WTC11 (cell line): ENCODE results near the gene ING5. TPM values are rescaled to one million over a fixed set of nuclear protein-coding genes. Genes with fewer than 3 reads are reported as not detected.

Source experiments
- ATAC-seq: fragments of 200-7000 bp; cut with Tn5 transposase; 2 replicates; pipeline ENCODE4 v1.10.0; 2021; ENCODE audit warnings: mild to moderate bottlenecking, moderate library complexity
- CTCF ChIA-PET: fragments of 300-600 bp; sonication (Branson Sonifier 250); formaldehyde crosslinking; loops from one replicate; lab custom pipeline; 2021; ENCODE audit warnings: antibody characterized with exemption; lab: Charles Lee
- POLR2A ChIA-PET: fragments of 350-600 bp; sonication (Branson Sonifier 250); formaldehyde crosslinking; loops from one replicate; lab custom pipeline; 2021; ENCODE audit warnings: antibody characterized with exemption; lab: Charles Lee
- DNase-seq: peaks from one replicate; pipeline ENCODE4 v3.0.0; 2021; ENCODE audit warnings: low spot score
- H3K27ac Mint-ChIP-seq: 2 replicates; pipeline ENCODE4 v1.8.0; 2021; ENCODE audit warnings: mixed read lengths
- H3K27me3 Mint-ChIP-seq: 2 replicates; pipeline ENCODE4 v1.8.0; 2021; ENCODE audit warnings: low read depth, mild to moderate bottlenecking, moderate library complexity, mixed read lengths
- H3K36me3 Mint-ChIP-seq: 2 replicates; pipeline ENCODE4 v1.8.0; 2021; ENCODE audit warnings: mixed read lengths
- H3K4me1 Mint-ChIP-seq: 2 replicates; pipeline ENCODE4 v1.8.0; 2022; ENCODE audit warnings: mixed read lengths
- H3K4me3 Mint-ChIP-seq: 2 replicates; pipeline ENCODE4 v1.8.0; 2021; ENCODE audit warnings: mild to moderate bottlenecking, moderate library complexity, mixed read lengths
- H3K9me3 Mint-ChIP-seq: 2 replicates; pipeline ENCODE4 v1.8.0; 2021; ENCODE audit warnings: mixed read lengths
- ATF1 ChIP-seq: sonication (generic); formaldehyde crosslinking; IDR thresholded peaks from 2 replicates; pipeline ENCODE4 v1.8.1; 2023; ENCODE audit warnings: mild to moderate bottlenecking, moderate library complexity, missing genetic modification reagents
- ESRRA ChIP-seq: sonication (generic); formaldehyde crosslinking; IDR thresholded peaks from 2 replicates; pipeline ENCODE4 v1.8.1; 2022; ENCODE audit warnings: mild to moderate bottlenecking, missing genetic modification reagents, borderline replicate concordance
- GRHL2 ChIP-seq: fragments of 250-450 bp; sonication (Bioruptor Pico); IDR thresholded peaks from 2 replicates; pipeline ENCODE4 v1.8.0; 2022; ENCODE audit warnings: mild to moderate bottlenecking, moderate library complexity; ENCODE audit not compliant: insufficient replicate concordance, severe bottlenecking
- HMGA2 ChIP-seq: fragments of 250-450 bp; sonication (Bioruptor Pico); IDR thresholded peaks from 2 replicates; pipeline ENCODE4 v1.4.0; 2021; ENCODE audit warnings: mild to moderate bottlenecking, moderate library complexity
- NFATC4 ChIP-seq: fragments of 250-450 bp; sonication (Bioruptor Pico); IDR thresholded peaks from 2 replicates; pipeline ENCODE4 v1.9.0; 2021; ENCODE audit warnings: mild to moderate bottlenecking
- RORB ChIP-seq: fragments of 250-450 bp; sonication (Bioruptor Pico); IDR thresholded peaks from 2 replicates; pipeline ENCODE4 v1.9.0; 2021; ENCODE audit warnings: mild to moderate bottlenecking
- SMAD4 ChIP-seq: sonication (generic); formaldehyde crosslinking; IDR thresholded peaks from 2 replicates; pipeline ENCODE4 v1.8.0; 2022; ENCODE audit warnings: mild to moderate bottlenecking, missing genetic modification reagents
- TEAD4 ChIP-seq: sonication (generic); formaldehyde crosslinking; IDR thresholded peaks from 2 replicates; pipeline ENCODE4 v1.8.0; 2022; ENCODE audit warnings: mild to moderate bottlenecking, missing genetic modification reagents
- TP53 ChIP-seq: sonication (generic); formaldehyde crosslinking; IDR thresholded peaks from 2 replicates; pipeline ENCODE4 v1.8.1; 2023; ENCODE audit warnings: mild to moderate bottlenecking, missing genetic modification reagents
- ZNF138 ChIP-seq: sonication (generic); formaldehyde crosslinking; conservative IDR thresholded peaks from 2 replicates; pipeline ENCODE4 v1.8.1; 2022; ENCODE audit warnings: mild to moderate bottlenecking, moderate library complexity, missing genetic modification reagents
- ZNF263 ChIP-seq: sonication (generic); formaldehyde crosslinking; IDR thresholded peaks from 2 replicates; pipeline ENCODE4 v1.8.1; 2022; ENCODE audit warnings: low read depth, mild to moderate bottlenecking, moderate library complexity, missing genetic modification reagents
- ZNF396 ChIP-seq: fragments of 250-450 bp; sonication (Bioruptor Pico); IDR thresholded peaks from 2 replicates; pipeline ENCODE4 v1.8.0; 2021; ENCODE audit warnings: mild to moderate bottlenecking, moderate library complexity, borderline replicate concordance
- ZNF671 ChIP-seq: fragments of 250-450 bp; sonication (Bioruptor Pico); IDR thresholded peaks from 2 replicates; pipeline ENCODE4 v1.8.0; 2021; ENCODE audit warnings: mild to moderate bottlenecking
- total RNA-seq: library from RNA; stranded (reverse); gene quantifications from 3 replicates; pipeline ENCODE4 v1.2.3, GENCODE V29; 2021
- TF ChIP-seq, protein P1 (sequence below): sonication (generic); formaldehyde crosslinking; IDR thresholded peaks from 2 replicates; pipeline ENCODE4 v1.8.0; 2022; ENCODE audit warnings: mild to moderate bottlenecking, missing genetic modification reagents
- TF ChIP-seq, protein P2 (sequence below): fragments of 250-450 bp; sonication (Bioruptor Pico); conservative IDR thresholded peaks from 2 replicates; pipeline ENCODE4 v1.9.0; 2021; ENCODE audit warnings: mild to moderate bottlenecking
- TF ChIP-seq, protein P3 (sequence below): sonication (generic); formaldehyde crosslinking; IDR thresholded peaks from 2 replicates; pipeline ENCODE4 v1.8.0; 2022; ENCODE audit warnings: missing genetic modification reagents
- TF ChIP-seq, protein P4 (sequence below): sonication (generic); formaldehyde crosslinking; IDR thresholded peaks from 2 replicates; pipeline ENCODE4 v1.8.1; 2022; ENCODE audit warnings: mild to moderate bottlenecking, missing genetic modification reagents, moderate library complexity, borderline replicate concordance
- TF ChIP-seq, protein P5 (sequence below): fragments of 250-450 bp; sonication (Bioruptor Pico); IDR thresholded peaks from 2 replicates; pipeline ENCODE4 v1.9.0; 2021; ENCODE audit warnings: mild to moderate bottlenecking
- TF ChIP-seq, protein P6 (sequence below): fragments of 250-450 bp; sonication (Bioruptor Pico); IDR thresholded peaks from 2 replicates; pipeline ENCODE4 v2.1.2; 2022; ENCODE audit warnings: mild to moderate bottlenecking, moderate library complexity
- TF ChIP-seq, protein P7 (sequence below): sonication (generic); formaldehyde crosslinking; IDR thresholded peaks from 2 replicates; pipeline ENCODE4 v1.8.0; 2022; ENCODE audit warnings: mild to moderate bottlenecking, missing genetic modification reagents

ING5 gene
- total RNA-seq, 1 experiment from 2014 or later = 43.1 TPM

DNA sequence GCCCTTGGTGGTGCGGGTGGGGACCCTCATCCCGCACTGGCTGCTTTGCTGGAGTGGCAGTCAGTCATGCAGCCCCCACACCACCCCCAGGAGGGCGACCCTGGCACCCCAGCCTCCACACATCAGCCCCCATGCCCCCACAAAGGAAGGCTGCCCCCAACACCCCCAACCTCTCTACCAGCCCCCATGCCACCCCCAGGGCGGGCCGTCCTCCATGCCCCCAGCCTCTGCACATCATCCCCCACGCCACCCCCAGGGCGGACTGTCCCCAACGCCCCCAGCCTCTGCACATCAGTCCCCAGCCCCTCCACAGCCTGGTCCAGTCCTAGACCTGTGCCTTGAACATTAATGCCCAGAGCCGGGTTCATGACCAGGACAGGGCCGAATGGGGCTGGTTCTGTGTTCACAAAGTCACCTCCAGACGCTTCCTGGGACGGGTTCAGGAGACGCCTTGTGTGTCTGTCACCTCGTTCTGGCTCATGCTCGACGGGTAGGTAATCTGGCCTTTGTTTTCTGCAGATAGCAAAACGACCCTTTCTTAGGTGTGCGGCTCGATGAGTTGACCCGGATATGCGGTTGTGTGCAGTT lies 50.9 kb downstream of the ING5 start (continued):
- TF ChIP-seq ZNF263 (no peak), GRHL2 (no peak), ZNF138 (no peak), ZNF671 (CRISPR knock-in tag) (no peak)
- TF ChIP-seq, protein P1, sequence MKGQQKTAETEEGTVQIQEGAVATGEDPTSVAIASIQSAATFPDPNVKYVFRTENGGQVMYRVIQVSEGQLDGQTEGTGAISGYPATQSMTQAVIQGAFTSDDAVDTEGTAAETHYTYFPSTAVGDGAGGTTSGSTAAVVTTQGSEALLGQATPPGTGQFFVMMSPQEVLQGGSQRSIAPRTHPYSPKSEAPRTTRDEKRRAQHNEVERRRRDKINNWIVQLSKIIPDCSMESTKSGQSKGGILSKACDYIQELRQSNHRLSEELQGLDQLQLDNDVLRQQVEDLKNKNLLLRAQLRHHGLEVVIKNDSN (CRISPR knock-in tag) = no peak
- TF ChIP-seq, protein P2, sequence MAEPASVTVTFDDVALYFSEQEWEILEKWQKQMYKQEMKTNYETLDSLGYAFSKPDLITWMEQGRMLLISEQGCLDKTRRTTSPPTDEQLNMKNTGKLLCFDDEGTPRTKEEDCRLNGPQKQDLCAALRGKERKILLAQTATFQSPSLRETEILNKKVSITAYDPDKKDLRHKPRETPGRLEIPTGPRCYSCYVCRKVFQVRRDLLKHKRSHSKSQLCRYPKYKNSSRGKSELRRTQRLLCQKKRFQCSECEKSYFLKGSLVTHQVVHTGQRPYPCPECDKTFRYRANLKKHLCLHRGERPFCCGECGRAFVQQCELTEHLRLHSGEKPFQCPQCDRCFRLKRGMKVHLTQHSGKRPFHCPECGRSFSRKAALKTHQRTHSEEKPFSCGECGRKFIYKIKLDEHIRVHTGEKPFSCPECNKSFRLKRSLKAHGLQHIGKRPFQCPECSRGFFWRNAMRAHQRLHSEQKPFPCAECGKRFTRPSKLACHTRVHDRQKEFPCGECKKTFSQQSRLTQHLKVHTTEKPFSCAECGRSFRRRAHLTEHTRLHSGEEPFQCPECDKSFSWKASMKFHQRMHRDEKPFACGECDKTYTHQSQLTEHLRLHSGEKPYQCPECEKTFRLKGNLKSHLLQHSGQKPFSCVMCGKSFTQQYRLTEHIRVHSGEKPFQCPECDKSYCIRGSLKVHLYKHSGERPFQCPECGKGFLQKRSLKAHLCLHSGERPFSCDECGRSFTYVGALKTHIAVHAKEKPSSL (CRISPR knock-in tag) = no peak
- TF ChIP-seq, protein P3, sequence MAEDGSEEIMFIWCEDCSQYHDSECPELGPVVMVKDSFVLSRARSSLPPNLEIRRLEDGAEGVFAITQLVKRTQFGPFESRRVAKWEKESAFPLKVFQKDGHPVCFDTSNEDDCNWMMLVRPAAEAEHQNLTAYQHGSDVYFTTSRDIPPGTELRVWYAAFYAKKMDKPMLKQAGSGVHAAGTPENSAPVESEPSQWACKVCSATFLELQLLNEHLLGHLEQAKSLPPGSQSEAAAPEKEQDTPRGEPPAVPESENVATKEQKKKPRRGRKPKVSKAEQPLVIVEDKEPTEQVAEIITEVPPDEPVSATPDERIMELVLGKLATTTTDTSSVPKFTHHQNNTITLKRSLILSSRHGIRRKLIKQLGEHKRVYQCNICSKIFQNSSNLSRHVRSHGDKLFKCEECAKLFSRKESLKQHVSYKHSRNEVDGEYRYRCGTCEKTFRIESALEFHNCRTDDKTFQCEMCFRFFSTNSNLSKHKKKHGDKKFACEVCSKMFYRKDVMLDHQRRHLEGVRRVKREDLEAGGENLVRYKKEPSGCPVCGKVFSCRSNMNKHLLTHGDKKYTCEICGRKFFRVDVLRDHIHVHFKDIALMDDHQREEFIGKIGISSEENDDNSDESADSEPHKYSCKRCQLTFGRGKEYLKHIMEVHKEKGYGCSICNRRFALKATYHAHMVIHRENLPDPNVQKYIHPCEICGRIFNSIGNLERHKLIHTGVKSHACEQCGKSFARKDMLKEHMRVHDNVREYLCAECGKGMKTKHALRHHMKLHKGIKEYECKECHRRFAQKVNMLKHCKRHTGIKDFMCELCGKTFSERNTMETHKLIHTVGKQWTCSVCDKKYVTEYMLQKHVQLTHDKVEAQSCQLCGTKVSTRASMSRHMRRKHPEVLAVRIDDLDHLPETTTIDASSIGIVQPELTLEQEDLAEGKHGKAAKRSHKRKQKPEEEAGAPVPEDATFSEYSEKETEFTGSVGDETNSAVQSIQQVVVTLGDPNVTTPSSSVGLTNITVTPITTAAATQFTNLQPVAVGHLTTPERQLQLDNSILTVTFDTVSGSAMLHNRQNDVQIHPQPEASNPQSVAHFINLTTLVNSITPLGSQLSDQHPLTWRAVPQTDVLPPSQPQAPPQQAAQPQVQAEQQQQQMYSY = no peak

DNA sequence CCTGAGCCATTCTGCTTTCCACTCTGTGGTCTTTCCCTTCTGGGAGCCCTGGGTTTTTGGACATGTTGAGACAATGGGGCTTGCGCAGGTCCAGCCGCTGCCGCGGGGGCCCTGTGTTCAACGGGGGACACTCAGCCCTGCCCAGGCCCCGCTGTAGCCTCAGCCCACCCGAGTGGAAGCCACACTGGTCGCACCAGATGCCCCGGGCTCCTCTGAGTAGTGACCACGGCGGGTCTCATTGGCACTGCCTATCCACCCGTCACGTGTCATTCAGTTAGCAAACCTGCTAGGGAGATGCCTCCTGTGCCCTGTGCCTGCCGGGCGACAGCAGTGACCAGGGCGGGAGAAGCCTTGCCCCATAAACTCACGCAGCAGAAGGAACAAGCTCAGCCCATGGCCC lies 51.7 kb downstream of the ING5 start:
- H3K27ac Mint-ChIP-seq = peak overlapping the region; percentile 82
- H3K4me1 Mint-ChIP-seq = no peaks in the 10 kb centered on the region
- no peaks in the 10 kb centered on the region for H3K9me3 Mint-ChIP-seq
- H3K36me3 Mint-ChIP-seq = peaks cover 9% of the 10 kb centered on the region; the same call in 1 of the 2 replicates
- H3K27me3 Mint-ChIP-seq = no peaks in the 10 kb centered on the region
- H3K4me3 Mint-ChIP-seq = no peak overlapping the region
- TF ChIP-seq, protein P4, sequence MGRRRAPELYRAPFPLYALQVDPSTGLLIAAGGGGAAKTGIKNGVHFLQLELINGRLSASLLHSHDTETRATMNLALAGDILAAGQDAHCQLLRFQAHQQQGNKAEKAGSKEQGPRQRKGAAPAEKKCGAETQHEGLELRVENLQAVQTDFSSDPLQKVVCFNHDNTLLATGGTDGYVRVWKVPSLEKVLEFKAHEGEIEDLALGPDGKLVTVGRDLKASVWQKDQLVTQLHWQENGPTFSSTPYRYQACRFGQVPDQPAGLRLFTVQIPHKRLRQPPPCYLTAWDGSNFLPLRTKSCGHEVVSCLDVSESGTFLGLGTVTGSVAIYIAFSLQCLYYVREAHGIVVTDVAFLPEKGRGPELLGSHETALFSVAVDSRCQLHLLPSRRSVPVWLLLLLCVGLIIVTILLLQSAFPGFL = no peak
- TF ChIP-seq ESRRA (CRISPR knock-in tag) = no peak
- no peak for TF ChIP-seq TEAD4 (CRISPR knock-in tag)
- TF ChIP-seq HMGA2 (CRISPR knock-in tag) = no peak
- ATAC-seq = no peak
- CTCF ChIA-PET = no interaction called here
- DNase-seq = no peak
- POLR2A ChIA-PET = no interaction called here

DNA sequence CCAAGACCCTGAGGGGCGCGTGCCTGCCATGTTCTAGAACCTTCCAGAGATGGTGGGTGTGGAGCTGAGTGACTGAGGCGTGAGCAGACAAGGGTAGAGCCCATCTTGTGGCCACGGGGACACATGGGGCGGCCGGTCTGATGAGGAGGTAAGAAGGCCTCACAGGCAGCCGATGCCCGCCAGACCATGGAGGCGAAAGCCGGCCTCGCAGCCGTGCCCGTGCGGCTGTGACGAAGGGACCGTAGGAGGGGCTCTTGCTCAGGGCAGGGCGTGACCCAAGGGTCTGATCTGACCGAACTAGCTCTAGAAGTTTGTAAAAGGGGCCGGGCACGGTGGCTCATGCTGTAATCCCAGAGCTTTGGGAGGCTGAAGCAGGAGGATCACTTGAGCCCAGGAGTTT lies 52.2 kb downstream of the ING5 start:
- Mint-ChIP-seq H3K27me3 (no peaks in the 10 kb centered on the region), H3K4me1 (no peaks in the 10 kb centered on the region), H3K4me3 (no peak overlapping the region), H3K27ac (peak overlapping the region; percentile 82), H3K36me3 (peaks cover 10% of the 10 kb centered on the region), H3K9me3 (no peaks in the 10 kb centered on the region)
- CTCF ChIA-PET = no interaction called here
- POLR2A ChIA-PET = no interaction called here
- DNase-seq (no peak), ATAC-seq (no peak)
- no peak for TF ChIP-seq TP53 (CRISPR knock-in tag)
- no peak for TF ChIP-seq ATF1 (CRISPR knock-in tag)
- TF ChIP-seq, protein P5, sequence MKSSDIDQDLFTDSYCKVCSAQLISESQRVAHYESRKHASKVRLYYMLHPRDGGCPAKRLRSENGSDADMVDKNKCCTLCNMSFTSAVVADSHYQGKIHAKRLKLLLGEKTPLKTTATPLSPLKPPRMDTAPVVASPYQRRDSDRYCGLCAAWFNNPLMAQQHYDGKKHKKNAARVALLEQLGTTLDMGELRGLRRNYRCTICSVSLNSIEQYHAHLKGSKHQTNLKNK = no peak
- TF ChIP-seq RORB (CRISPR knock-in tag) = no peak
- TF ChIP-seq, protein P6, sequence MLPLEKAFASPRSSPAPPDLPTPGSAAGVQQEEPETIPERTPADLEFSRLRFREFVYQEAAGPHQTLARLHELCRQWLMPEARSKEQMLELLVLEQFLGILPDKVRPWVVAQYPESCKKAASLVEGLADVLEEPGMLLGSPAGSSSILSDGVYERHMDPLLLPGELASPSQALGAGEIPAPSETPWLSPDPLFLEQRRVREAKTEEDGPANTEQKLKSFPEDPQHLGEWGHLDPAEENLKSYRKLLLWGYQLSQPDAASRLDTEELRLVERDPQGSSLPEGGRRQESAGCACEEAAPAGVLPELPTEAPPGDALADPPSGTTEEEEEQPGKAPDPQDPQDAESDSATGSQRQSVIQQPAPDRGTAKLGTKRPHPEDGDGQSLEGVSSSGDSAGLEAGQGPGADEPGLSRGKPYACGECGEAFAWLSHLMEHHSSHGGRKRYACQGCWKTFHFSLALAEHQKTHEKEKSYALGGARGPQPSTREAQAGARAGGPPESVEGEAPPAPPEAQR (CRISPR knock-in tag) = no peak
- TF ChIP-seq ZNF396 (CRISPR knock-in tag) = no peak
- TF ChIP-seq HMGA2 (CRISPR knock-in tag) = no peak
- TF ChIP-seq, protein P7, sequence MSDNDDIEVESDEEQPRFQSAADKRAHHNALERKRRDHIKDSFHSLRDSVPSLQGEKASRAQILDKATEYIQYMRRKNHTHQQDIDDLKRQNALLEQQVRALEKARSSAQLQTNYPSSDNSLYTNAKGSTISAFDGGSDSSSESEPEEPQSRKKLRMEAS = no peak
- TF ChIP-seq SMAD4 = no peak
- TF ChIP-seq NFATC4 (CRISPR knock-in tag) = no peak
- TF ChIP-seq TEAD4 (CRISPR knock-in tag) = no peak
- TF ChIP-seq, protein P2 (CRISPR knock-in tag) = no peak
